ENCODE results near the gene DDX18. TPM values are rescaled to one million over a fixed set of nuclear protein-coding genes. Genes with fewer than 3 reads are reported as not detected.
A peak's percentile ranks its signal among the peaks of the same experiment; 100 is the strongest.
"Not testable (repeated sequence)": the region's sequence is repeated elsewhere in the genome, so short reads cannot be mapped to it uniquely, and the experiment has no call there.

The DDX18 gene
- total RNA-seq, 2 donors from 2014 or later, result 92.4 to 107 TPM

- Mint-ChIP-seq H3K27ac (peak overlapping the region; percentile 95), H3K27me3 (ENCODE audit: low read depth) (no peaks in the 10 kb centered on the region), H3K36me3 (ENCODE audit: insufficient read depth in 2 of 2) (peaks cover 16 to 32% of the 10 kb centered on the region in 2 donors), H3K4me3 (peak overlapping the region; percentile 94), H3K9me3 (no peaks in the 10 kb centered on the region), H3K4me1 (ENCODE audit: low read depth) (peaks cover 65% of the 10 kb centered on the region)
- DNase-seq (peak in 1 of 2 donors; percentile 23), ATAC-seq (replicated peaks in 1 of 2) (peak in 1 of 2 donors; percentile 14)
Observed at GRCh38 chr2:117815946-117816345, 1.5 kb downstream of the DDX18 start.

DNA sequence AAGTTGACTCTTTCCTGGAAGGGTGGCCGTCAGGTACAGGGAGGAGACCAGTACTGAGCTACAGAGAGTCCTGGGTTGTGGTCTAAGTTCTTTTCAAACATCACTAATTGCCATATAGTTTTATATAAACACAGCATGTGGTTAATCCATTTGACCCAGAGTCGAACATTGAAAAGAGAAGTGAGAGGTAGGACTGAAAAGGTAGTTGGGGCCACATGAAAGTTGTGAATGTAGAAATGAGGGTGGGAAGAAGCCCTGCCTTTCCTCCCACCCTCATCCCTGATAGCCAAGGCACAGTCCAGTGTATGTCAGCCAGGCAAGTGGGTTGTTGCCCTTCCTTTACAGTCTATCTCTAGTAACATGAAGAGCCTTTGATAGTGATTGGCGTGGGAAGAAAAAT, 4.4 kb downstream of the DDX18 start:
- H3K4me1 Mint-ChIP-seq (ENCODE audit: low read depth), result peaks cover 69% of the 10 kb centered on the region
- peak overlapping the region; percentile 90 for H3K27ac Mint-ChIP-seq
- DNase-seq (no peak), ATAC-seq (replicated peaks in 1 of 2) (no peak)
- H3K27me3 Mint-ChIP-seq (ENCODE audit: low read depth), result no peaks in the 10 kb centered on the region
- peak overlapping the region; percentile 1 to 53 for H3K4me3 Mint-ChIP-seq
- H3K9me3 Mint-ChIP-seq, result no peaks in the 10 kb centered on the region
- peaks cover 18 to 52% of the 10 kb centered on the region in 2 donors for H3K36me3 Mint-ChIP-seq (ENCODE audit: insufficient read depth in 2 of 2)

- H3K4me1 Mint-ChIP-seq (ENCODE audit: low read depth), result peaks cover 59% of the 10 kb centered on the region
- peak overlapping the region; percentile 90 for H3K27ac Mint-ChIP-seq
- ATAC-seq (replicated peaks in 1 of 2) (peak; percentile 92 to 98), DNase-seq (peak; percentile 59 to 61)
- H3K27me3 Mint-ChIP-seq (ENCODE audit: low read depth), result no peaks in the 10 kb centered on the region
- peaks cover 18 to 56% of the 10 kb centered on the region in 2 donors for H3K36me3 Mint-ChIP-seq (ENCODE audit: insufficient read depth in 2 of 2)
- peak overlapping the region in 1 of 2 donors; percentile 65 for H3K4me3 Mint-ChIP-seq
- H3K9me3 Mint-ChIP-seq, result no peaks in the 10 kb centered on the region
Observed at GRCh38 chr2:117820444-117820843, 6.0 kb downstream of the DDX18 start.

DNA sequence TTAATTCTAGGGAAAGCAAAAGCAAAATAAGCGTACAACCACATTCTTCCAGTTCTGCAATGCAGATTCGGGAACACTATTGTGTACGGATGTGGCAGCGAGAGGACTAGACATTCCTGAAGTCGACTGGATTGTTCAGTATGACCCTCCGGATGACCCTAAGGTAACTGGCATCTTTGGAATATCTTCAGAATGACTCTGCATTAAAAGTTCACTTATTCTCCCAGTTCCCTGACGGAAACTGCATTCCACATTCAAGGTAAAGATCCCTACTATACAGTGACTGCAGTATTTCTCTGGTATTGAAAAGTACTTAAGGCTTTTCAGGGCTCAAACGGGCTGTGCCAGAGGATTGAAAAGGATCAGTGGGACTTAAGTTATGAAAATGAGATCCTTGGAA, 10.9 kb downstream of the DDX18 start:
- ATAC-seq (replicated peaks in 1 of 2) (no peak), DNase-seq (no peak)
- Mint-ChIP-seq H3K27me3 (ENCODE audit: low read depth) (no peaks in the 10 kb centered on the region), H3K36me3 (ENCODE audit: insufficient read depth in 2 of 2) (peaks cover 21 to 63% of the 10 kb centered on the region in 2 donors), H3K27ac (peak overlapping the region; percentile 54), H3K4me1 (ENCODE audit: low read depth) (peaks cover 9% of the 10 kb centered on the region), H3K4me3 (no peak overlapping the region), H3K9me3 (no peaks in the 10 kb centered on the region)

GRCh38 chr2:117827464-117827863, 13.0 kb downstream of the DDX18 start:
- not testable (repeated sequence) for H3K9me3 Mint-ChIP-seq; H3K4me3 Mint-ChIP-seq; H3K27me3 Mint-ChIP-seq (ENCODE audit: low read depth); H3K27ac Mint-ChIP-seq; H3K4me1 Mint-ChIP-seq (ENCODE audit: low read depth); ATAC-seq (replicated peaks in 1 of 2); DNase-seq
- peaks cover 23 to 54% of the 10 kb centered on the region in 2 donors for H3K36me3 Mint-ChIP-seq (ENCODE audit: insufficient read depth in 2 of 2)

DNA sequence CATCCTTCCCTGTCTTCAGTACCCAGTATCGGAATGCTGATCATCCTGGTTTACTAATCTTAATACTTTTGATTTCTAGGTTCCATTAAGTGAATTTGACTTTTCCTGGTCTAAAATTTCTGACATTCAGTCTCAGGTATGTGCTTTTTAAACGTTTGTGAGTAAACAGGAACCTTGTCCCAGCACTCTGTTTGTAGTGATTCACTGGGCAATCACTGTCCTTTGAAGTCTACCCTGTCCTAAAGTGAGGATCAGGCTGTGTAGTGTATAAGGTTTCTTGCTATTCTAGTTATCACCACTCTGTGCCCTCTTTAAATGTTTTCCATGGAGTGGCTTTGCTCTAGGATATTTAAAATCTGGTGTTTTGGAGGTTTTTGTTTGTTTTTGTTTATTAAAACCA, 14.4 kb downstream of the DDX18 start:
- Mint-ChIP-seq H3K27me3 (ENCODE audit: low read depth) (no peaks in the 10 kb centered on the region), H3K36me3 (ENCODE audit: insufficient read depth in 2 of 2) (peaks cover 21 to 44% of the 10 kb centered on the region in 2 donors), H3K4me3 (no peak overlapping the region), H3K4me1 (ENCODE audit: low read depth) (no peaks in the 10 kb centered on the region), H3K27ac (peak overlapping the region; percentile 67), H3K9me3 (no peaks in the 10 kb centered on the region)
- no peak for DNase-seq
- ATAC-seq (replicated peaks in 1 of 2), result no peak

GRCh38 chr2:117832332-117832731, 17.8 kb downstream of the DDX18 start:
- ATAC-seq (replicated peaks in 1 of 2), result no peak
- Mint-ChIP-seq H3K4me1 (ENCODE audit: low read depth) (peaks cover 12% of the 10 kb centered on the region), H3K27ac (peak overlapping the region; percentile 57), H3K36me3 (ENCODE audit: insufficient read depth in 2 of 2) (peaks cover 8 to 22% of the 10 kb centered on the region in 2 donors), H3K27me3 (ENCODE audit: low read depth) (no peaks in the 10 kb centered on the region), H3K9me3 (no peaks in the 10 kb centered on the region), H3K4me3 (no peak overlapping the region)
- no peak for DNase-seq

DNA sequence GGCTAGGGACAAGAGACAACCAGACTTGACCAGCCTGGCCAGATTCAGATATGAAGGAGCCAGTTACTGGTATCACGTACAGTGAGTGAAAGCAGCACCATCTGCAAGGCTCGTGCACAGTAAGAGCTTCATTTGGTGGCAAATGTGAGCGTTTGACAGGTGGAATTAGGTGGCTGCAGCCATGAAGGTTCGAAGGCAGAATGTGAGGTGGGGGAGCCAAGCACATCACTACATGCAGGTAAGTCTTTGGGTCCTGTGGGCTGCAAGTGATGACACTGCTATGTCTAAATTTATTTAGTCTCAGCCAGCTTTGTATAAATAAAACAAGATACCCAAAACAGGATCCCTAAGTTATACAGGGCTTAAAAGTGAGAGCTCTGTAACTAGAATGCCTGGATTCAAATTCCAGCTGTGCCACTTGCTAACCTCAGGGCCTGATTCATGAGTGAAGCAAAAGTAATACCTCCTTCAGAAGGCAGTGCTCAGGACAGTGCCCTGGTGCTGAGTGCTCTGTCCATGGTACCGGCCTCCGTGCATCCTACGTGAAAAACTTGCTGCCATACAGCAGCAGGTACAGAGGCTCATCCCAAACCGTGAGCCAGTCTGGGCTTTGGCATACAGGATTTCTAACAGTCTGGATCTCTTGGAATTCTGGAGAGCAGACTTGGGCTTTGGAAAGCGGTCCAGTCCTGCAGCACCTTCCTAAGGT, 18.6 kb downstream of the DDX18 start:
- peaks cover 12% of the 10 kb centered on the region for H3K4me1 Mint-ChIP-seq (ENCODE audit: low read depth)
- peaks cover 3 to 16% of the 10 kb centered on the region in 2 donors for H3K36me3 Mint-ChIP-seq (ENCODE audit: insufficient read depth in 2 of 2)
- H3K27me3 Mint-ChIP-seq (ENCODE audit: low read depth), result no peaks in the 10 kb centered on the region
- no peaks in the 10 kb centered on the region for H3K9me3 Mint-ChIP-seq
- H3K4me3 Mint-ChIP-seq, result no peak overlapping the region
- no peak for DNase-seq
- no peak overlapping the region for H3K27ac Mint-ChIP-seq
- ATAC-seq (replicated peaks in 1 of 2), result no peak

GRCh38 chr2:117833911-117834310, 19.4 kb downstream of the DDX18 start:
- Mint-ChIP-seq H3K27me3 (ENCODE audit: low read depth) (no peaks in the 10 kb centered on the region), H3K27ac (no peak overlapping the region), H3K4me1 (ENCODE audit: low read depth) (peaks cover 12% of the 10 kb centered on the region), H3K9me3 (no peaks in the 10 kb centered on the region), H3K4me3 (no peak overlapping the region), H3K36me3 (ENCODE audit: insufficient read depth in 2 of 2) (peaks cover 3 to 12% of the 10 kb centered on the region in 2 donors)
- peak in 1 of 2 donors; percentile 23 for ATAC-seq (replicated peaks in 1 of 2)
- no peak for DNase-seq

DNA sequence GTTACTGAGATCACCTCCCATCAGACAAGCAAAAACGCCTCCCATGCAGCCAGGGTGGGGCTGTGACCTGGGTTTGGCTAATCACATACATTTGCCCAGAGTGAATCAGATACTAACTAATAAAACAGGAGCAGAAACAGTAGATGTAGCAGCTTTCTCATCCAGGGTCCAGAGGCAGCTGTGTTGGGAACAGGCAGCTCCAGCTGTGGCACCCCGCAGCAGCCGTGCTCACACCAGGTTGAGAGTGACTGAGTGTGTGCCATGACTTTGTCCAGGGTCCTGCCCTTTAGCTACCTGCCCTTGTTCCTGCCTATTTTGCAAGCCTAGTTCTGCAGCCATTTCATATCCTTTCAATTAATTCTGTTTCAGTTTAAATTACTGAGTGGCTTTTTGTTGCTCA, 20.5 kb downstream of the DDX18 start:
- no peaks in the 10 kb centered on the region for H3K27me3 Mint-ChIP-seq (ENCODE audit: low read depth)
- no peak overlapping the region for H3K4me3 Mint-ChIP-seq
- H3K9me3 Mint-ChIP-seq, result no peaks in the 10 kb centered on the region
- H3K4me1 Mint-ChIP-seq (ENCODE audit: low read depth), result peaks cover 12% of the 10 kb centered on the region
- ATAC-seq (replicated peaks in 1 of 2) (no peak), DNase-seq (no peak)
- H3K36me3 Mint-ChIP-seq (ENCODE audit: insufficient read depth in 2 of 2), result peaks cover 3 to 9% of the 10 kb centered on the region in 2 donors
- H3K27ac Mint-ChIP-seq, result no peak overlapping the region

DNA sequence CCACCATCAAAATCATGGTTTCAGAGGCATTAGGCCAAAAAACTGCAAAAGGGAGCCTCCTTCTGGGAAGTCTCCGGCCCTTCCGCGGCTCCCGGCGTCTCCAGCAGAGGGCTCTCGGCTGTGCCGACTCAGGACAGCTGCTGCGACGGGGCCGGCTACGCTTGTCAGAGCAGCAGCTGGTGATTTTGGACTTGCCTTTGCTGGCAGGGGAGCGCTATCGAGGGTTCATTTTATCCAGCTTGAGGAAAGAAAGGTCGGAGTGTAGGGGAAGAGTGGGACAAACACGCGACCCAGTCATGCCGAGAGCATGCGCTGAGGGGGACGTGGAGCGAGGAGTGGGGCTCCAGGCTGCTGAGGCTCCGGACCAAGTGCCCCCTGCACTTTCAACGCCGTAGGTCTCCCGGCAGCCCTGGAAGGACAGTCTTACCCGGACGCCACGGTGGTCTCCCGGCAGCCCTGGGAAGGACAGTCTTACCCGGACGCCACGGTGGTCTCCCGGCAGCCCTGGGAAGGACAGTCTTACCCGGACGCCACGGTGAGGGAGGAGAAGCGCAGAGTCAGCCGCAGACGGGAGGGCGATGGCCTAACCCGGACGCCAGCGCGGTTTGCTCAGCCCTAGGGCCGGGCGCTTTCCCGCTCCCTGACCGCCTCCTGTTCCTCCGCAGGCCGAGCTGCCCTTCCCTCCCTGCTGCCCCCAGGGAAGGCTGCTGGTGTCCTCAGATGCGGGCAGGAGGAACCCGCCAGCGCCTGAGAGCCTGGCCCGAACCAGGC, 21.7 kb downstream of the DDX18 start:
- H3K4me1 Mint-ChIP-seq (ENCODE audit: low read depth), result peaks cover 12% of the 10 kb centered on the region
- no peaks in the 10 kb centered on the region for H3K27me3 Mint-ChIP-seq (ENCODE audit: low read depth)
- DNase-seq, result peak; percentile 63 to 65
- no peaks in the 10 kb centered on the region for H3K9me3 Mint-ChIP-seq
- H3K36me3 Mint-ChIP-seq (ENCODE audit: insufficient read depth in 2 of 2), result peaks cover 3 to 8% of the 10 kb centered on the region in 2 donors
- H3K4me3 Mint-ChIP-seq, result peak overlapping the region; percentile 69 to 83
- H3K27ac Mint-ChIP-seq, result peak overlapping the region; percentile 28
- peak; percentile 83 to 84 for ATAC-seq (replicated peaks in 1 of 2)

DNA sequence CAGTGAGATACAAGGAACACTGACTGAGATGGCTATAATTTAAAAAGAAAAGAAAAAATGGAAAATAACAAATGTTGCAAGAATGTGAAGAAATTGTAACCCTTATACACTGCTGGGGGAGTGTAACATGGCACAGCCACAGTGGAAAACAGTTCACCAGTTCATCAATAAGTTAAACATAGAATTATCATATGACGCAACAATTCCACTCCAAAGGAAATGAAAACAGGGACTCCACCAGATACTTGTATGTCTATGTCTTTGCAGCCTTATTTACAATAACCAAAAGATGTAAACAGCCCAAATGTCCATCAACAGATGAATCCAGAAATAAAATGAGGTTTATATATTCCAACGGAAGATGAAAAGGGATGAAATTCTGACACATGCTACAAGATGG, 30.8 kb downstream of the DDX18 start:
- ATAC-seq (replicated peaks in 1 of 2) (no peak), DNase-seq (no peak)
- H3K27me3 Mint-ChIP-seq (ENCODE audit: low read depth), result peaks cover 40% of the 10 kb centered on the region
- H3K36me3 Mint-ChIP-seq (ENCODE audit: insufficient read depth in 2 of 2), result peaks cover 0 to 2% of the 10 kb centered on the region in 2 donors
- H3K4me1 Mint-ChIP-seq (ENCODE audit: low read depth), result no peaks in the 10 kb centered on the region
- peaks cover 2 to 4% of the 10 kb centered on the region in 2 donors for H3K9me3 Mint-ChIP-seq
- no peak overlapping the region for H3K27ac Mint-ChIP-seq
- H3K4me3 Mint-ChIP-seq, result no peak overlapping the region

DNA sequence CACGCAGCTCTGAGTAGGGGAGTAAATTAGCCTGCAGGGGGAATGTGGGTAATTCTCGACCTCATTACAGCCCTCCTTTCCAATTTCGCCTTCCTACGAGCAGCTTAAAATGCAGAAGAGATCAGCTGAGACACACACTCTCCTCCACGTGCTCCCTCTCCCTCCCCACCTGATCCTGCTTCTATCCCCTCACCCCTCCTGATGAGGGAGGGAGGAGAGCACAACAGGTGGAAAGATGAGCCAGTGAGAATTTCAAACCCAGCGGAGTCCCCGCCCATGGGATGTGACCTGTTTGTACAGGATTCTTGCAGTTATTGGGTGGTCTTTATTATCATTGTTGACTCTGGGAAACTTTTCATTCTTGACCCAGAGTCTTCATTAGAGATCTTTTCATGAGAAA, 35.5 kb downstream of the DDX18 start:
- Mint-ChIP-seq H3K36me3 (ENCODE audit: insufficient read depth in 2 of 2) (peaks cover 0 to 2% of the 10 kb centered on the region in 2 donors), H3K4me1 (ENCODE audit: low read depth) (no peaks in the 10 kb centered on the region), H3K27ac (no peak overlapping the region), H3K4me3 (no peak overlapping the region), H3K27me3 (ENCODE audit: low read depth) (peaks cover 84% of the 10 kb centered on the region), H3K9me3 (peaks cover 2 to 4% of the 10 kb centered on the region in 2 donors)
- DNase-seq (no peak), ATAC-seq (replicated peaks in 1 of 2) (no peak)

All from activated T-cell treated with anti-CD3 and anti-CD28 coated beads, Interleukin-2, amount 50 U/mL, for 72 hours (primary cell).